Mammary epithelial cell (primary cell): Measurements from ENCODE around the gene SLC2A6.

ENCODE experiments used
- EZH2 ChIP-seq: IDR thresholded peaks from 2 replicates; pipeline ENCODE4 v1.6.1; 2012; ENCODE audit warnings: low read length, inconsistent platforms, borderline replicate concordance
- TF ChIP-seq, protein P1 (sequence below), 2 donors: IDR thresholded peaks in 1 of 2; conservative IDR thresholded peaks in 1 of 2; 2 replicates each; pipeline ENCODE4 v1.5.1; 2011 to 2012; ENCODE audit warnings: inconsistent platforms in 2 of 2, low read length in 2 of 2, mild to moderate bottlenecking in 2 of 2, control low read depth in 1 of 2, low read depth in 1 of 2; ENCODE audit not compliant: insufficient read depth in 1 of 2; ENCODE audit errors: extremely low read depth in 1 of 2

DNA sequence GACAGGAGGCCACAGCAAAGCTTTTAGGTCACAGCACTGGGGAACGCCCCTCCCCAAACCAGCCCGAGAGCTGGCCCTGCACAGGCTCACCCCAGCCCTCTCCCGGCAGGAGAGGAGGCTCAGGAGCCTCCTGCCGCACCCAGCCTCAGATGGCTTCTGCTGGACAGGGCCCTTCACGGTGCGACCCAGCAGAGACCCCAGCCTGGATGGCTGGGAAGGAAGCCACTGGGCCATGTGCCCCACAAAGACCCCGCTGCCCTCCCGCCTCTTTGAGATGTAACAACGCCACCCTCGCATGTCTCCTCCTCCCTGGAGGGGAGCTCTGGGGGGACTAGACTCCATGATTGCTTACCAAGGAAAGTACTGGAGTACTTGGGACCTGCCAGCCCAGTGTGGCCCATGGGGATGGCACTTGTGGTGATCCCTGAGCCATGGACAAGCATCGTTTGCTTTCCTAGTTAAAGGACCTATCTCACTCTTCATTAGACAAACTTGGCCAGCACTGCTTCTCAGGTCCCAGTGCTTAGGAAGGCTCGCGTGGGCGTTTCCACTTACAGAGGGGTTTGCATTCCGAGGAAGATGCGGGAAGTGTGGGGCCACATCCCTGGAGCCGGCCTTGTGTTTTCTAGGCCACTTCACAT lies 36.8 kb upstream of the SLC2A6 start:
- TF ChIP-seq, protein P1, sequence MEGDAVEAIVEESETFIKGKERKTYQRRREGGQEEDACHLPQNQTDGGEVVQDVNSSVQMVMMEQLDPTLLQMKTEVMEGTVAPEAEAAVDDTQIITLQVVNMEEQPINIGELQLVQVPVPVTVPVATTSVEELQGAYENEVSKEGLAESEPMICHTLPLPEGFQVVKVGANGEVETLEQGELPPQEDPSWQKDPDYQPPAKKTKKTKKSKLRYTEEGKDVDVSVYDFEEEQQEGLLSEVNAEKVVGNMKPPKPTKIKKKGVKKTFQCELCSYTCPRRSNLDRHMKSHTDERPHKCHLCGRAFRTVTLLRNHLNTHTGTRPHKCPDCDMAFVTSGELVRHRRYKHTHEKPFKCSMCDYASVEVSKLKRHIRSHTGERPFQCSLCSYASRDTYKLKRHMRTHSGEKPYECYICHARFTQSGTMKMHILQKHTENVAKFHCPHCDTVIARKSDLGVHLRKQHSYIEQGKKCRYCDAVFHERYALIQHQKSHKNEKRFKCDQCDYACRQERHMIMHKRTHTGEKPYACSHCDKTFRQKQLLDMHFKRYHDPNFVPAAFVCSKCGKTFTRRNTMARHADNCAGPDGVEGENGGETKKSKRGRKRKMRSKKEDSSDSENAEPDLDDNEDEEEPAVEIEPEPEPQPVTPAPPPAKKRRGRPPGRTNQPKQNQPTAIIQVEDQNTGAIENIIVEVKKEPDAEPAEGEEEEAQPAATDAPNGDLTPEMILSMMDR (conservative IDR thresholded peaks at IDR 0.05 in 1 of 2, IDR thresholded peaks at IDR 0.05 in 1 of 2; ENCODE audit: extremely low read depth in 1 of 2, insufficient read depth in 1 of 2, low read depth in 1 of 2, low read length in 2 of 2) = no peak
- TF ChIP-seq EZH2 = no peak
